ENCODE data around the gene RYR1. TPM values are rescaled to one million over a fixed set of nuclear protein-coding genes. Genes with fewer than 3 reads are reported as not detected.

Gene RYR1
- total RNA-seq, 1 experiment from 2014 or later, result not detected

DNA sequence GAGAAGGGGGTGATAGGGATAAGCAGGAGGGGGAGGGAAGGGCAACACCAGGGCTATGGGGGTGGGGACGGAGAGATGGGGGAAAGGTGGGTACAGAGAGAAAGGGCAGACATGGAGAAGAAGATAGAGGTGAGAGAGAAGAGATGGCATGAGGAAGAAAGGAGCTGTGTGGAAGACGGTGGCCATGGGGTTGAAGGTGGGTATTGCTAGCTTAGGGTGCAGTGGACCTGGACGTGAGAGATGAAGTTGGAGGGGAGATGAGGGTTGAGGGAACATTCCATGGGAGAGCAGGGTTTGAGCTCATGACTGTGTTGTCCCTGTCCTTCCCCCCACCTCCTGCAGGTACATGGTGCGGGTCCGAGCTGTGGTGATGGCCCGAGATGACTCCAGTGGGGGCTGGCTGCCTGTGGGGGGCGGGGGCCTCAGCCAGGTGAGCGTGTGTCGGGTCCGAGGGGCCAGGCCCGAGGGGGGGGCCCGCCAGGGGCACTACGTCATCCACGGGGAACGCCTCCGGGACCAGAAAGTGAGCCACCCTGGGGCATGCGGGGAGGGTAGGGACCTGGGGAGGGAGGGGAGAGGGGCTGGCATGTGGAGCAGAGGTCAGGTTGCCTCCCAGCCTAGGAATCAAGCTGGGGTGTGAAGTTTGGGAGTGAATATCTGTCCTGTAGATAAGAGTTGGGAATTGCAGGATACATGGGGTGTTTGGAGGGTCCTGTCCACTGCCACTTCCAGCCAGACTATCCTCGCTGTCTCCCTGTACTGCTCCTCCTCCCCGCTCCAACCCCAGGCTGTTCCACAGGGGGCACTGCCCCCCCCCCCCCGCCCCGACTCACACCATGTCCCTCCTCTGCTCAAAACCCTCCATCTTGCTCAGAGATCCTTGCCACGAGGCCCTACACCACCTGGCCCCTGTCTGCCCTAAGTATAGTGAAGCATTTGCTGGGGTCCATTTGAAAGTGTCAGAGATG lies 43.2 kb upstream of the RYR1 start:
- Histone ChIP-seq H3K4me1 (ENCODE audit: insufficient read depth, low read length) (peaks cover 7% of the 10 kb centered on the region; the same call in 1 of the 2 replicates), H3K79me2 (ENCODE audit: low read length) (no peaks in the 10 kb centered on the region), H3F3A (ENCODE audit: low read length, unreplicated experiment) (no peaks in the 10 kb centered on the region), H3K4me3 (ENCODE audit: low read length) (peak overlapping the region; percentile 30; the same call in 1 of the 2 replicates), H3K36me3 (ENCODE audit: low read depth, low read length) (no peaks in the 10 kb centered on the region), H3K9ac (ENCODE audit: low read length) (no peak overlapping the region), H3K9me2 (replicated peaks; ENCODE audit: low read length) (no peaks in the 10 kb centered on the region), H4K20me1 (ENCODE audit: low read length) (no peaks in the 10 kb centered on the region), H3K27me3 (ENCODE audit: low read length) (no peaks in the 10 kb centered on the region), H3K27ac (ENCODE audit: low read length) (no peak overlapping the region), H3K4me2 (ENCODE audit: low read length) (peak overlapping the region; percentile 53), H3K9me3 (ENCODE audit: low read length) (no peaks in the 10 kb centered on the region), H2AFZ (ENCODE audit: low read length) (no peak overlapping the region)
- CTCF ChIA-PET, result interaction anchor here (0.6 kb wide), 1 partner anchor 13 kb away, joined by 5 read pairs; the partner anchor contains the start of gene FAM98C
- POLR2A ChIA-PET (ENCODE audit: unreplicated experiment), result interaction anchor here (1.2 kb wide), 1 partner anchor 16 kb away, joined by 4 read pairs; the partner anchor contains the start of gene PSMD8
- TF ChIP-seq, protein P1, sequence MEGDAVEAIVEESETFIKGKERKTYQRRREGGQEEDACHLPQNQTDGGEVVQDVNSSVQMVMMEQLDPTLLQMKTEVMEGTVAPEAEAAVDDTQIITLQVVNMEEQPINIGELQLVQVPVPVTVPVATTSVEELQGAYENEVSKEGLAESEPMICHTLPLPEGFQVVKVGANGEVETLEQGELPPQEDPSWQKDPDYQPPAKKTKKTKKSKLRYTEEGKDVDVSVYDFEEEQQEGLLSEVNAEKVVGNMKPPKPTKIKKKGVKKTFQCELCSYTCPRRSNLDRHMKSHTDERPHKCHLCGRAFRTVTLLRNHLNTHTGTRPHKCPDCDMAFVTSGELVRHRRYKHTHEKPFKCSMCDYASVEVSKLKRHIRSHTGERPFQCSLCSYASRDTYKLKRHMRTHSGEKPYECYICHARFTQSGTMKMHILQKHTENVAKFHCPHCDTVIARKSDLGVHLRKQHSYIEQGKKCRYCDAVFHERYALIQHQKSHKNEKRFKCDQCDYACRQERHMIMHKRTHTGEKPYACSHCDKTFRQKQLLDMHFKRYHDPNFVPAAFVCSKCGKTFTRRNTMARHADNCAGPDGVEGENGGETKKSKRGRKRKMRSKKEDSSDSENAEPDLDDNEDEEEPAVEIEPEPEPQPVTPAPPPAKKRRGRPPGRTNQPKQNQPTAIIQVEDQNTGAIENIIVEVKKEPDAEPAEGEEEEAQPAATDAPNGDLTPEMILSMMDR (conservative IDR thresholded peaks at IDR 0.05; ENCODE audit: low read depth, low read length), result no peak
- no peak for TF ChIP-seq EZH2phosphoT487 (IDR thresholded peaks at IDR 0.05; ENCODE audit: borderline replicate concordance, low read length)
- TF ChIP-seq EZH2 (IDR thresholded peaks at IDR 0.05; ENCODE audit: low read length, unreplicated experiment), result no peak
- no TSS peak for BruUV-seq (replicated peaks)
- no peak for ATAC-seq
- intact Hi-C loops (cut with micrococcal nuclease), result loop anchor here (5.0 kb wide), 1 partner anchor 53 kb away; the partner anchor contains the start of gene CATSPERG
- DNase-seq, result no peak

DNA sequence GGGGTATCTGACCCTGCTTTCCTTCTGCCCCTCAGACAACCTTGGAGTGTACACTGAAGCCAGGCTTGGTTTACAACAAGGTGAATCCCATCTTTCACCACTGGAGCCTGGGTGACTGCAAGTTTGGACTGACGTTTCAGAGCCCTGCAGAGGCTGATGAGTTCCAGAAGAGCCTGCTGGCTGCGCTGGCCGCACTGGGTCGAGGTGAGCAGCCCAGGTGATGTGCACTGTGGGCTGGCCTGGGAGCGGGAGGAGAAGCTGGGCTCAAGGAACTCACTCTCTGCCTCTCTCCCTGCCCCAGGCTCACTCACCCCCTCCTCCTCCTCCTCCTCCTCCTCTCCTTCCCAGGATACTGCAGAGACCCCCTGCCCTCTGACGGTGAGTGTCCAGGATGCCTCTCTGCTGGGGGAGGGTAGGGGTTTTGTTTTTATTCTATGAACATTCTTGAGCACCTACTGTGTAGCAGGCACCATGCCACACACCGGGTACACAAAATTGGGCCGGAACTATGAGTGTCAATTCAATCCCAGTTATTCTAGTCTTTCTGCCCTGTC lies 41.5 kb upstream of the RYR1 start:
- H3K9me3 ChIP-seq (ENCODE audit: low read length), result no peaks in the 10 kb centered on the region
- ATAC-seq (no peak), DNase-seq (no peak)
- no peaks in the 10 kb centered on the region for H3K79me2 ChIP-seq (ENCODE audit: low read length)
- ChIA-PET CTCF (no interaction called here), POLR2A (ENCODE audit: unreplicated experiment) (no interaction called here)
- H4K20me1 ChIP-seq (ENCODE audit: low read length), result no peaks in the 10 kb centered on the region
- no TSS peak for BruUV-seq (replicated peaks)
- no peaks in the 10 kb centered on the region for H3K27me3 ChIP-seq (ENCODE audit: low read length)
- H2AFZ ChIP-seq (ENCODE audit: low read length), result no peak overlapping the region
- no peaks in the 10 kb centered on the region for H3K36me3 ChIP-seq (ENCODE audit: low read depth, low read length)
- H3F3A ChIP-seq (ENCODE audit: low read length, unreplicated experiment), result no peaks in the 10 kb centered on the region
- H3K4me1 ChIP-seq (ENCODE audit: insufficient read depth, low read length), result peaks cover 7% of the 10 kb centered on the region; the same call in 1 of the 2 replicates
- no peak overlapping the region for H3K27ac ChIP-seq (ENCODE audit: low read length)
- TF ChIP-seq EZH2phosphoT487 (IDR thresholded peaks at IDR 0.05; ENCODE audit: borderline replicate concordance, low read length), result no peak
- TF ChIP-seq, protein P1 (conservative IDR thresholded peaks at IDR 0.05; ENCODE audit: low read depth, low read length), result no peak
- no peak for TF ChIP-seq EZH2 (IDR thresholded peaks at IDR 0.05; ENCODE audit: low read length, unreplicated experiment)
- intact Hi-C loops (cut with micrococcal nuclease), result no loop called here
- H3K4me3 ChIP-seq (ENCODE audit: low read length), result no peak overlapping the region
- no peak overlapping the region for H3K4me2 ChIP-seq (ENCODE audit: low read length)
- no peaks in the 10 kb centered on the region for H3K9me2 ChIP-seq (replicated peaks; ENCODE audit: low read length)
- H3K9ac ChIP-seq (ENCODE audit: low read length), result no peak overlapping the region

Measured in PC-3 (cell line).